Measurements from ENCODE around the gene FNDC3B.
A peak's percentile ranks its signal among the peaks of the same experiment; 100 is the strongest.
"Not testable (repeated sequence)": the region's sequence is repeated elsewhere in the genome, so short reads cannot be mapped to it uniquely, and the experiment has no call there.

FNDC3B gene

GRCh38 chr3:172093581-172094443 lies 54.4 kb downstream of the FNDC3B start:
- not testable (repeated sequence) for DNase-seq (ENCODE audit: low read depth, low spot score)

GRCh38 chr3:172094621-172095557 lies 55.5 kb downstream of the FNDC3B start:
- no peak for DNase-seq (ENCODE audit: low read depth, low spot score)

GRCh38 chr3:172096881-172097420 lies 57.6 kb downstream of the FNDC3B start:
- DNase-seq (ENCODE audit: low read depth, low spot score), result no peak

- no peak for DNase-seq (ENCODE audit: low read depth, low spot score)
Measured at GRCh38 chr3:172097585-172097984, 58.2 kb downstream of the FNDC3B start.

- DNase-seq (ENCODE audit: low read depth, low spot score), result no peak
Measured at GRCh38 chr3:172098698-172099494, 59.5 kb downstream of the FNDC3B start.

- DNase-seq (ENCODE audit: low read depth, low spot score), result no peak
Measured at GRCh38 chr3:172099495-172099808, 60.1 kb downstream of the FNDC3B start.

GRCh38 chr3:172100482-172100881 lies 61.1 kb downstream of the FNDC3B start:
- no peak for DNase-seq (ENCODE audit: low read depth, low spot score)

GRCh38 chr3:172101107-172101506 lies 61.7 kb downstream of the FNDC3B start:
- DNase-seq (ENCODE audit: low read depth, low spot score), result no peak

GRCh38 chr3:172102123-172102882 lies 62.9 kb downstream of the FNDC3B start:
- DNase-seq (ENCODE audit: low read depth, low spot score), result no peak

- DNase-seq (ENCODE audit: low read depth, low spot score), result no peak
Measured at GRCh38 chr3:172102883-172103310, 63.5 kb downstream of the FNDC3B start.

GRCh38 chr3:172103724-172104123 lies 64.3 kb downstream of the FNDC3B start:
- DNase-seq (ENCODE audit: low read depth, low spot score), result no peak

- DNase-seq (ENCODE audit: low read depth, low spot score), result no peak
Measured at GRCh38 chr3:172104471-172105072, 65.2 kb downstream of the FNDC3B start.

- no peak for DNase-seq (ENCODE audit: low read depth, low spot score)
Measured at GRCh38 chr3:172106037-172106954, 66.9 kb downstream of the FNDC3B start.

- peak; percentile 41 for DNase-seq (ENCODE audit: low read depth, low spot score)
Measured at GRCh38 chr3:172106989-172107388, 67.6 kb downstream of the FNDC3B start.

- DNase-seq (ENCODE audit: low read depth, low spot score), result peak; percentile 28
Measured at GRCh38 chr3:172107403-172107802, 68.0 kb downstream of the FNDC3B start.

GRCh38 chr3:172110127-172110779 lies 70.9 kb downstream of the FNDC3B start:
- DNase-seq (ENCODE audit: low read depth, low spot score), result no peak

- DNase-seq (ENCODE audit: low read depth, low spot score), result no peak
Measured at GRCh38 chr3:172111163-172111562, 71.8 kb downstream of the FNDC3B start.

- no peak for DNase-seq (ENCODE audit: low read depth, low spot score)
Measured at GRCh38 chr3:172112078-172112733, 72.8 kb downstream of the FNDC3B start.
